ENCODE measurements around the gene AKTIP.
"Not testable (repeated sequence)": the region's sequence is repeated elsewhere in the genome, so short reads cannot be mapped to it uniquely, and the experiment has no call there.

Gene AKTIP

GRCh38 chr16:53502331-53503269 lies at the start of gene AKTIP:
TSS of gene AKTIP (minus strand) at chr16:53503209. CDS start at chr16:53500259, 2,950 bp downstream.
- peak; percentile 46 for DNase-seq

- DNase-seq, result peak; percentile 62
Measured at GRCh38 chr16:53549970-53550690, 47.1 kb upstream of the AKTIP start.

- no peak for DNase-seq
Measured at GRCh38 chr16:53546988-53547391, 44.0 kb upstream of the AKTIP start.

GRCh38 chr16:53545433-53545832 lies 42.4 kb upstream of the AKTIP start:
- peak; percentile 77 for DNase-seq

GRCh38 chr16:53542283-53542682 lies 39.3 kb upstream of the AKTIP start:
- no peak for DNase-seq

GRCh38 chr16:53541326-53541725 lies 38.3 kb upstream of the AKTIP start:
- no peak for DNase-seq

- not testable (repeated sequence) for DNase-seq
Measured at GRCh38 chr16:53539759-53540718, 37.0 kb upstream of the AKTIP start.

- DNase-seq, result not testable (repeated sequence)
Measured at GRCh38 chr16:53539346-53539745, 36.3 kb upstream of the AKTIP start.

GRCh38 chr16:53537626-53538025 lies 34.6 kb upstream of the AKTIP start:
- DNase-seq, result no peak

GRCh38 chr16:53534206-53534605 lies 31.2 kb upstream of the AKTIP start:
- DNase-seq, result no peak

GRCh38 chr16:53530741-53531140 lies 27.7 kb upstream of the AKTIP start:
- DNase-seq, result no peak

- no peak for DNase-seq
Measured at GRCh38 chr16:53530046-53530445, 27.0 kb upstream of the AKTIP start.

GRCh38 chr16:53529513-53529912 lies 26.5 kb upstream of the AKTIP start:
- DNase-seq, result no peak

- no peak for DNase-seq
Measured at GRCh38 chr16:53528797-53529196, 25.8 kb upstream of the AKTIP start.

GRCh38 chr16:53523971-53524548 lies 21.1 kb upstream of the AKTIP start:
- no peak for DNase-seq

GRCh38 chr16:53523126-53523804 lies 20.3 kb upstream of the AKTIP start:
- DNase-seq, result no peak

GRCh38 chr16:53519417-53520091 lies 16.5 kb upstream of the AKTIP start:
- no peak for DNase-seq

GRCh38 chr16:53518550-53519416 lies 15.8 kb upstream of the AKTIP start:
- DNase-seq, result peak; percentile 67

- no peak for DNase-seq
Measured at GRCh38 chr16:53517851-53518250, 14.8 kb upstream of the AKTIP start.

GRCh38 chr16:53515811-53516210 lies 12.8 kb upstream of the AKTIP start:
- no peak for DNase-seq

All from CD4-positive, alpha-beta T cell treated with Interleukin-6 for 4 hours (primary cell).